K562 (cell line): ENCODE data around the gene ZNF335. TPM values are rescaled to one million over a fixed set of nuclear protein-coding genes. Genes with fewer than 3 reads are reported as not detected.

ENCODE experiments used
- CREBBP ChIP-seq: IDR thresholded peaks from one replicate; pipeline ENCODE4 v1.6.1; 2012; ENCODE audit warnings: low read depth, mild to moderate bottlenecking, control low read depth, inconsistent platforms, low read length
- ETV1 ChIP-seq: fragments of 450-650 bp; conservative IDR thresholded peaks from 2 replicates; pipeline ENCODE4 v1.6.1; 2016; ENCODE audit warnings: missing genetic modification characterization, control low read depth, low read depth, missing compliant biosample characterization
- FOSL1 ChIP-seq: fragments of 200-800 bp; sonication (Bioruptor generic); conservative IDR thresholded peaks from 2 replicates; pipeline ENCODE4 v1.6.1; 2016; ENCODE audit warnings: missing genetic modification characterization, missing compliant biosample characterization
- GATAD2B ChIP-seq: fragments of 450-650 bp; IDR thresholded peaks from 2 replicates; pipeline ENCODE4 v1.6.1; 2017; ENCODE audit warnings: mild to moderate bottlenecking, borderline replicate concordance
- HMGN3 ChIP-seq: IDR thresholded peaks from 2 replicates; pipeline ENCODE4 v1.6.1; 2011; ENCODE audit warnings: borderline replicate concordance, low read depth, mild to moderate bottlenecking, mixed read lengths, low read length; ENCODE audit not compliant: insufficient read length; ENCODE audit errors: extremely low read depth
- JUN ChIP-seq, 2 experiments: sonication (generic) in 1 of 2; formaldehyde crosslinking in 1 of 2; IDR thresholded peaks; 2 replicates each; pipeline versions ENCODE4 v1.6.1 to v1.8.0; 2012 to 2022; ENCODE audit warnings: borderline replicate concordance in 2 of 2, mild to moderate bottlenecking in 2 of 2, improper control_type of control experiment in 1 of 2, low read depth in 1 of 2, low read length in 1 of 2, missing genetic modification reagents in 1 of 2
- MTA3 ChIP-seq: fragments of 450-650 bp; formaldehyde crosslinking; IDR thresholded peaks from 2 replicates; pipeline ENCODE4 v1.6.1; 2017; ENCODE audit warnings: mild to moderate bottlenecking, borderline replicate concordance
- NCOA4 ChIP-seq: fragments of 450-650 bp; IDR thresholded peaks from 2 replicates; pipeline ENCODE4 v1.6.1; 2018; ENCODE audit warnings: mild to moderate bottlenecking; ENCODE audit not compliant: partially characterized antibody
- NCOA6 ChIP-seq: fragments of 450-650 bp; IDR thresholded peaks from 2 replicates; pipeline ENCODE4 v1.6.1; 2017; ENCODE audit warnings: mild to moderate bottlenecking
- POLR2AphosphoS2 ChIP-seq: IDR thresholded peaks from 2 replicates; pipeline ENCODE4 v1.6.1; 2012; ENCODE audit warnings: low read length, improper control_type of control experiment
- RBBP5 ChIP-seq: fragments of 200-600 bp; sonication (generic); IDR thresholded peaks from 2 replicates; pipeline ENCODE4 v1.6.1; 2012; ENCODE audit warnings: borderline replicate concordance, mild to moderate bottlenecking, low read length, control low read depth, inconsistent platforms; ENCODE audit not compliant: insufficient read depth, poor library complexity, severe bottlenecking
- SAFB2 ChIP-seq: fragments of 200-400 bp; formaldehyde crosslinking; IDR thresholded peaks from 2 replicates; pipeline ENCODE4 v1.6.1; 2018; ENCODE audit warnings: borderline replicate concordance, low read length, low read depth, moderate library complexity; ENCODE audit not compliant: severe bottlenecking
- SNIP1 ChIP-seq: fragments of 450-650 bp; IDR thresholded peaks from 2 replicates; pipeline ENCODE4 v1.7.1; 2017; ENCODE audit warnings: low read depth, mild to moderate bottlenecking
- TFAM ChIP-seq: fragments of 250-450 bp; sonication (Bioruptor Pico); conservative IDR thresholded peaks from 2 replicates; pipeline ENCODE4 v1.5.0; 2021; ENCODE audit warnings: mild to moderate bottlenecking, moderate library complexity
- YBX1 ChIP-seq: fragments of 450-650 bp; IDR thresholded peaks from 2 replicates; pipeline ENCODE4 v1.7.1; 2016; ENCODE audit warnings: mild to moderate bottlenecking
- ZC3H11A ChIP-seq: IDR thresholded peaks from 2 replicates; pipeline ENCODE4 v1.6.1; 2012; ENCODE audit warnings: low read depth, low read length, improper control_type of control experiment
- ZNF174 ChIP-seq: fragments of 250-450 bp; sonication (Bioruptor Pico); IDR thresholded peaks from 2 replicates; pipeline ENCODE4 v1.4.0; 2020; ENCODE audit warnings: mild to moderate bottlenecking
- ZNF212 ChIP-seq: fragments of 450-650 bp; formaldehyde crosslinking; IDR thresholded peaks from 2 replicates; pipeline ENCODE4 v1.4.0; 2020; ENCODE audit warnings: mild to moderate bottlenecking
- ZNF224 ChIP-seq: sonication (generic); formaldehyde crosslinking; IDR thresholded peaks from 2 replicates; pipeline ENCODE4 v1.8.0; 2022; ENCODE audit warnings: mild to moderate bottlenecking, missing genetic modification reagents
- ZNF41 ChIP-seq: fragments of 250-450 bp; sonication (Bioruptor Pico); conservative IDR thresholded peaks from 2 replicates; pipeline ENCODE4 v1.4.0; 2020; ENCODE audit warnings: mild to moderate bottlenecking
- ZNF764 ChIP-seq: fragments of 250-450 bp; sonication (Bioruptor Pico); IDR thresholded peaks from 2 replicates; pipeline ENCODE4 v1.4.0; 2020; ENCODE audit warnings: low read depth, mild to moderate bottlenecking, moderate library complexity
- polyA plus RNA-seq, 8 experiments: library from polyadenylated mRNA; depleted of rRNA in 4 of 8; stranded (reverse) in 5 of 8; unstranded in 3 of 8; fragments of >200 nt; fragmentation: Nextera tagmentation in 2 of 8; fragmentation: Illumina TruSeq in 1 of 8; extraction: Ambion mirVana in 2 of 8; extraction: Trizol in 1 of 8; gene quantifications; 2 replicates each; pipeline versions ENCODE4 v1.2.1 to v1.2.3, GENCODE V29; 2011 to 2014; ENCODE audit warnings: inconsistent platforms in 1 of 8, missing spikeins in 1 of 8
- total RNA-seq, 7 experiments: library from RNA; depleted of rRNA in 6 of 7; stranded (reverse); fragments of >200 nt in 6 of 7; fragmentation: Illumina TruSeq in 2 of 7; extraction: Trizol in 2 of 7; gene quantifications; 2 replicates each; pipeline versions ENCODE4 v1.2.1 to v1.2.3, GENCODE V29; 2011 to 2021; ENCODE audit warnings: low replicate concordance in 1 of 7
- TF ChIP-seq, protein P1 (sequence below): IDR thresholded peaks from 2 replicates; pipeline ENCODE4 v1.6.1; 2014; ENCODE audit warnings: antibody characterized with exemption
- TF ChIP-seq, protein P2 (sequence below): fragments of 250-450 bp; sonication (Bioruptor Pico); IDR thresholded peaks from 2 replicates; pipeline ENCODE4 v1.5.1; 2021; ENCODE audit warnings: mild to moderate bottlenecking
- TF ChIP-seq, protein P3 (sequence below): sonication (generic); formaldehyde crosslinking; IDR thresholded peaks from 2 replicates; pipeline ENCODE4 v1.9.0; 2022; ENCODE audit warnings: mild to moderate bottlenecking, missing genetic modification reagents
- TF ChIP-seq, protein P4 (sequence below): sonication (generic); IDR thresholded peaks from 2 replicates; pipeline ENCODE4 v1.6.1; 2016

Gene ZNF335
- total and polyA plus RNA-seq, 9 of the 15 experiments (the other 6 are each of a cell fraction or from before 2014, with no cell fraction given) = 0.39 to 16.0 (median 7.6) TPM

DNA sequence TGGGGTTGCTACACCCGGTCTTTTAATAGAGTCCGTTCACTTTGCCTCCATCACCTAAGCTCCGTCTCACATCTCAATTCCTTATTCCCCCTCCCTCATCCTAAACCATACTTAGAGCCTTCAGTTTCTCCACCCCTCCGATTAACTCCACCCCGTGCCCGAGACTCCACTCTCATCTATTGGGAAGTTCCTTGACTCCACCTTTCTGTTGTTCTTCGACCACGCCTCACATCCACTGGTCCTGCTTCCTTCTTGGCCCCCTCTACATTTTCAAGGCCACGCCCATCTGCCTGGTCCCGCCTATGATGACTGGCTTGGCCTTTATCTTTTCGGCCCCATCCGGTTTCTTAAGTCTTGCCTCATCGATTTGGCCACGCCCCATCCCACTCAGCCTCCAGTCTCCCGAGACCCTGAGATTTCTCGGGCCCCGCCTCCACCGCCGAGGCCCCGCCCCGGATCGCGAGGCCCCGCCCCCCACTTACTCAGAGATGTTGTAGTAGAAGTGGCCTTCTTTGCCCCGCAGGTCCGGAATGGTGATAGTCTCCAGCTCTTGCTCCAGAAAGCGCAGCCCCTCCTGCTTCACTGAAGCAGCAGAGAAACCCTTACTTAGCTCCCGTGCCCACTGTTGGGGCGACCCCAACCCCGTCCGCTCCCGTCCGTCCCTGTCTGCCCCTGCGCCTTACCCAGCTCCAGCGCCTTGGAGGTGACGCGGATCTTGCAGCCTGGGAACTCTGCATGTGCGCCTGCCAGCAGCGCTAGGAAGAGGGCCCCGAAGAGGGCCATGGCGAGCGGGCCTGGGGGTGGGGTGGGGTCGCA, 61.1 kb downstream of the ZNF335 start (continued):
- TF ChIP-seq SNIP1 (no peak), HMGN3 (peak; percentile 15), GATAD2B (no peak), ZNF212 (CRISPR knock-in tag) (no peak), CREBBP (no peak), FOSL1 (tag) (peak; percentile 77), YBX1 (no peak), NCOA6 (no peak), SAFB2 (no peak), ZNF174 (CRISPR knock-in tag) (no peak), ZC3H11A (no peak), ZNF41 (no peak), POLR2AphosphoS2 (no peak), TFAM (CRISPR knock-in tag) (no peak), NCOA4 (no peak), MTA3 (0 out of 2 replicates have a peak, but pooled peaks have one; percentile 30), ETV1 (tag) (peak; percentile 94), RBBP5 (no peak), ZNF764 (no peak), ZNF224 (CRISPR knock-in tag) (no peak), JUN (IDR thresholded peaks at IDR 0.05; ENCODE audit: borderline replicate concordance, low read depth, low read length) (peak; percentile 71; the same call in 1 of the 2 replicates), JUN (CRISPR knock-in tag; IDR thresholded peaks at IDR 0.05; ENCODE audit: borderline replicate concordance) (0 out of 2 replicates have a peak, but pooled peaks have one; percentile 45)
- TF ChIP-seq, protein P1, sequence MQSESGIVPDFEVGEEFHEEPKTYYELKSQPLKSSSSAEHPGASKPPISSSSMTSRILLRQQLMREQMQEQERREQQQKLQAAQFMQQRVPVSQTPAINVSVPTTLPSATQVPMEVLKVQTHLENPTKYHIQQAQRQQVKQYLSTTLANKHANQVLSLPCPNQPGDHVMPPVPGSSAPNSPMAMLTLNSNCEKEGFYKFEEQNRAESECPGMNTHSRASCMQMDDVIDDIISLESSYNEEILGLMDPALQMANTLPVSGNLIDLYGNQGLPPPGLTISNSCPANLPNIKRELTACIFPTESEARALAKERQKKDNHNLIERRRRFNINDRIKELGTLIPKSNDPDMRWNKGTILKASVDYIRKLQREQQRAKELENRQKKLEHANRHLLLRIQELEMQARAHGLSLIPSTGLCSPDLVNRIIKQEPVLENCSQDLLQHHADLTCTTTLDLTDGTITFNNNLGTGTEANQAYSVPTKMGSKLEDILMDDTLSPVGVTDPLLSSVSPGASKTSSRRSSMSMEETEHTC = no peak
- TF ChIP-seq, protein P2, sequence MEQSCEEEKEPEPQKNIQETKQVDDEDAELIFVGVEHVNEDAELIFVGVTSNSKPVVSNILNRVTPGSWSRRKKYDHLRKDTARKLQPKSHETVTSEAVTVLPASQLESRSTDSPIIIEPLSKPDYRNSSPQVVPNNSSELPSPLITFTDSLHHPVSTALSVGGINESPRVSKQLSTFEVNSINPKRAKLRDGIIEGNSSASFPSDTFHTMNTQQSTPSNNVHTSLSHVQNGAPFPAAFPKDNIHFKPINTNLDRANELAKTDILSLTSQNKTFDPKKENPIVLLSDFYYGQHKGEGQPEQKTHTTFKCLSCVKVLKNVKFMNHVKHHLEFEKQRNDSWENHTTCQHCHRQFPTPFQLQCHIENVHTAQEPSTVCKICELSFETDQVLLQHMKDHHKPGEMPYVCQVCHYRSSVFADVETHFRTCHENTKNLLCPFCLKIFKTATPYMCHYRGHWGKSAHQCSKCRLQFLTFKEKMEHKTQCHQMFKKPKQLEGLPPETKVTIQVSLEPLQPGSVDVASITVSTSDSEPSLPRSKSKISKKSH = no peak
- TF ChIP-seq, protein P3, sequence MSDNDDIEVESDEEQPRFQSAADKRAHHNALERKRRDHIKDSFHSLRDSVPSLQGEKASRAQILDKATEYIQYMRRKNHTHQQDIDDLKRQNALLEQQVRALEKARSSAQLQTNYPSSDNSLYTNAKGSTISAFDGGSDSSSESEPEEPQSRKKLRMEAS = no peak
- TF ChIP-seq, protein P4, sequence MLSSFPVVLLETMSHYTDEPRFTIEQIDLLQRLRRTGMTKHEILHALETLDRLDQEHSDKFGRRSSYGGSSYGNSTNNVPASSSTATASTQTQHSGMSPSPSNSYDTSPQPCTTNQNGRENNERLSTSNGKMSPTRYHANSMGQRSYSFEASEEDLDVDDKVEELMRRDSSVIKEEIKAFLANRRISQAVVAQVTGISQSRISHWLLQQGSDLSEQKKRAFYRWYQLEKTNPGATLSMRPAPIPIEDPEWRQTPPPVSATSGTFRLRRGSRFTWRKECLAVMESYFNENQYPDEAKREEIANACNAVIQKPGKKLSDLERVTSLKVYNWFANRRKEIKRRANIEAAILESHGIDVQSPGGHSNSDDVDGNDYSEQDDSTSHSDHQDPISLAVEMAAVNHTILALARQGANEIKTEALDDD = no peak
